ENCODE results near the gene SNHG17. TPM values are rescaled to one million over a fixed set of nuclear protein-coding genes. Genes with fewer than 3 reads are reported as not detected.
"Not testable (repeated sequence)": the region's sequence is repeated elsewhere in the genome, so short reads cannot be mapped to it uniquely, and the experiment has no call there.

The SNHG17 gene
- total and polyA plus RNA-seq, 5 donors from 2014 or later = 33.6 to 99.2 (median 84.6) TPM

- no peak overlapping the region for H3K4me3 ChIP-seq (ENCODE audit: low read depth, low read length)
- H3K9me3 ChIP-seq (ENCODE audit: control insufficient read depth in 2 of 2, low read length in 2 of 2) = no peaks in the 10 kb centered on the region
- no peak overlapping the region for H3K27ac Mint-ChIP-seq
Measured at GRCh38 chr20:38466983-38467382, 31.9 kb upstream of the SNHG17 start.

GRCh38 chr20:38466171-38466570, 31.0 kb upstream of the SNHG17 start:
- DNase-seq (no peak), ATAC-seq (ENCODE audit: low read depth in 2 of 2) (no peak)
- Histone ChIP-seq H3K4me3 (ENCODE audit: low read depth, low read length) (no peak overlapping the region), H3K27me3 (ENCODE audit: control insufficient read depth, insufficient read depth, low read length) (no peaks in the 10 kb centered on the region), H3K27ac (ENCODE audit: insufficient read depth, low read length, poor library complexity, severe bottlenecking) (no peak overlapping the region), H3K9me3 (ENCODE audit: control insufficient read depth in 2 of 2, low read length in 2 of 2) (no peaks in the 10 kb centered on the region), H3K36me3 (ENCODE audit: control insufficient read depth, insufficient read depth, low read length) (no peaks in the 10 kb centered on the region), H3K4me1 (ENCODE audit: control insufficient read depth, insufficient read depth, low read length, poor library complexity, severe bottlenecking) (no peaks in the 10 kb centered on the region)
- Mint-ChIP-seq H3K36me3 (no peaks in the 10 kb centered on the region), H3K4me3 (no peak overlapping the region), H3K27me3 (peaks cover 5% of the 10 kb centered on the region), H3K4me1 (no peaks in the 10 kb centered on the region), H3K27ac (no peak overlapping the region), H3K9me3 (no peaks in the 10 kb centered on the region)

More at GRCh38 chr20:38466983-38467382, 31.9 kb upstream of the SNHG17 start:
- Histone ChIP-seq H3K27ac (ENCODE audit: insufficient read depth, low read length, poor library complexity, severe bottlenecking) (no peak overlapping the region), H3K4me1 (ENCODE audit: control insufficient read depth, insufficient read depth, low read length, poor library complexity, severe bottlenecking) (peaks cover 3% of the 10 kb centered on the region), H3K36me3 (ENCODE audit: control insufficient read depth, insufficient read depth, low read length) (no peaks in the 10 kb centered on the region), H3K27me3 (ENCODE audit: control insufficient read depth, insufficient read depth, low read length) (no peaks in the 10 kb centered on the region)
- ATAC-seq (ENCODE audit: low read depth in 2 of 2) (no peak), DNase-seq (no peak)
- Mint-ChIP-seq H3K4me1 (peaks cover 0 to 4% (median 3%) of the 10 kb centered on the region in 4 donors), H3K4me3 (no peak overlapping the region), H3K36me3 (no peaks in the 10 kb centered on the region), H3K9me3 (no peaks in the 10 kb centered on the region), H3K27me3 (peaks cover 8% of the 10 kb centered on the region)

- peak overlapping the region in 1 of 3 donors; percentile 48 for H3K27ac Mint-ChIP-seq
- H3K27me3 ChIP-seq (ENCODE audit: control insufficient read depth, insufficient read depth, low read length); H3K27me3 Mint-ChIP-seq; H3K4me1 Mint-ChIP-seq; H3K9me3 Mint-ChIP-seq; H3K4me1 ChIP-seq (ENCODE audit: control insufficient read depth, insufficient read depth, low read length, poor library complexity, severe bottlenecking); H3K36me3 Mint-ChIP-seq; H3K36me3 ChIP-seq (ENCODE audit: control insufficient read depth, insufficient read depth, low read length); H3K9me3 ChIP-seq (ENCODE audit: control insufficient read depth in 2 of 2, low read length in 2 of 2); DNase-seq; H3K4me3 ChIP-seq (ENCODE audit: low read depth, low read length); H3K27ac ChIP-seq (ENCODE audit: insufficient read depth, low read length, poor library complexity, severe bottlenecking); ATAC-seq (ENCODE audit: low read depth in 2 of 2); H3K4me3 Mint-ChIP-seq: not testable (repeated sequence)
Measured at GRCh38 chr20:38461569-38461968, 26.4 kb upstream of the SNHG17 start.

- not testable (repeated sequence) for H3K4me1 Mint-ChIP-seq
Measured at GRCh38 chr20:38461167-38461566, 26.0 kb upstream of the SNHG17 start.

GRCh38 chr20:38460631-38461030, 25.5 kb upstream of the SNHG17 start:
- not testable (repeated sequence) for H3K27ac Mint-ChIP-seq; H3K9me3 Mint-ChIP-seq; H3K36me3 Mint-ChIP-seq; H3K4me1 ChIP-seq (ENCODE audit: control insufficient read depth, insufficient read depth, low read length, poor library complexity, severe bottlenecking); DNase-seq; H3K36me3 ChIP-seq (ENCODE audit: control insufficient read depth, insufficient read depth, low read length); H3K27ac ChIP-seq (ENCODE audit: insufficient read depth, low read length, poor library complexity, severe bottlenecking); H3K9me3 ChIP-seq (ENCODE audit: control insufficient read depth in 2 of 2, low read length in 2 of 2); H3K4me3 ChIP-seq (ENCODE audit: low read depth, low read length); H3K4me1 Mint-ChIP-seq; ATAC-seq (ENCODE audit: low read depth in 2 of 2); H3K27me3 ChIP-seq (ENCODE audit: control insufficient read depth, insufficient read depth, low read length); H3K4me3 Mint-ChIP-seq
- H3K27me3 Mint-ChIP-seq = peaks cover 11% of the 10 kb centered on the region

More at GRCh38 chr20:38461167-38461566, 26.0 kb upstream of the SNHG17 start:
- not testable (repeated sequence) for H3K4me1 ChIP-seq (ENCODE audit: control insufficient read depth, insufficient read depth, low read length, poor library complexity, severe bottlenecking); DNase-seq; H3K27ac ChIP-seq (ENCODE audit: insufficient read depth, low read length, poor library complexity, severe bottlenecking); H3K4me3 ChIP-seq (ENCODE audit: low read depth, low read length); H3K36me3 ChIP-seq (ENCODE audit: control insufficient read depth, insufficient read depth, low read length); H3K27me3 ChIP-seq (ENCODE audit: control insufficient read depth, insufficient read depth, low read length); H3K4me3 Mint-ChIP-seq; H3K9me3 ChIP-seq (ENCODE audit: control insufficient read depth in 2 of 2, low read length in 2 of 2); H3K36me3 Mint-ChIP-seq; H3K27ac Mint-ChIP-seq; ATAC-seq (ENCODE audit: low read depth in 2 of 2); H3K27me3 Mint-ChIP-seq; H3K9me3 Mint-ChIP-seq

- H3K36me3 ChIP-seq (ENCODE audit: control insufficient read depth, insufficient read depth, low read length) = no peaks in the 10 kb centered on the region
- ATAC-seq (ENCODE audit: low read depth in 2 of 2) (no peak), DNase-seq (no peak)
- no peaks in the 10 kb centered on the region for H3K27me3 ChIP-seq (ENCODE audit: control insufficient read depth, insufficient read depth, low read length)
- no peaks in the 10 kb centered on the region for H3K9me3 ChIP-seq (ENCODE audit: control insufficient read depth in 2 of 2, low read length in 2 of 2)
- Mint-ChIP-seq H3K27me3 (peaks cover 11% of the 10 kb centered on the region), H3K27ac (no peak overlapping the region), H3K4me3 (no peak overlapping the region), H3K9me3 (no peaks in the 10 kb centered on the region), H3K4me1 (no peaks in the 10 kb centered on the region), H3K36me3 (no peaks in the 10 kb centered on the region)
- no peak overlapping the region for H3K4me3 ChIP-seq (ENCODE audit: low read depth, low read length)
- H3K4me1 ChIP-seq (ENCODE audit: control insufficient read depth, insufficient read depth, low read length, poor library complexity, severe bottlenecking) = no peaks in the 10 kb centered on the region
- H3K27ac ChIP-seq (ENCODE audit: insufficient read depth, low read length, poor library complexity, severe bottlenecking) = no peak overlapping the region
Measured at GRCh38 chr20:38460040-38460623, 25.0 kb upstream of the SNHG17 start.

GRCh38 chr20:38458314-38458713, 23.2 kb upstream of the SNHG17 start:
- Histone ChIP-seq H3K27me3 (ENCODE audit: control insufficient read depth, insufficient read depth, low read length) (no peaks in the 10 kb centered on the region), H3K36me3 (ENCODE audit: control insufficient read depth, insufficient read depth, low read length) (no peaks in the 10 kb centered on the region), H3K4me3 (ENCODE audit: low read depth, low read length) (no peak overlapping the region), H3K4me1 (ENCODE audit: control insufficient read depth, insufficient read depth, low read length, poor library complexity, severe bottlenecking) (no peaks in the 10 kb centered on the region), H3K9me3 (ENCODE audit: control insufficient read depth in 2 of 2, low read length in 2 of 2) (no peaks in the 10 kb centered on the region), H3K27ac (ENCODE audit: insufficient read depth, low read length, poor library complexity, severe bottlenecking) (no peak overlapping the region)
- peaks cover 11% of the 10 kb centered on the region for H3K27me3 Mint-ChIP-seq
- DNase-seq (no peak), ATAC-seq (ENCODE audit: low read depth in 2 of 2) (no peak)
- no peaks in the 10 kb centered on the region for H3K9me3 Mint-ChIP-seq
- H3K36me3 Mint-ChIP-seq = no peaks in the 10 kb centered on the region
- no peak overlapping the region for H3K27ac Mint-ChIP-seq
- no peak overlapping the region for H3K4me3 Mint-ChIP-seq
- no peaks in the 10 kb centered on the region for H3K4me1 Mint-ChIP-seq
